ENCODE data around the gene TMPRSS11E.
"Not testable (repeated sequence)": the region's sequence is repeated elsewhere in the genome, so short reads cannot be mapped to it uniquely, and the experiment has no call there.

Gene TMPRSS11E

DNA sequence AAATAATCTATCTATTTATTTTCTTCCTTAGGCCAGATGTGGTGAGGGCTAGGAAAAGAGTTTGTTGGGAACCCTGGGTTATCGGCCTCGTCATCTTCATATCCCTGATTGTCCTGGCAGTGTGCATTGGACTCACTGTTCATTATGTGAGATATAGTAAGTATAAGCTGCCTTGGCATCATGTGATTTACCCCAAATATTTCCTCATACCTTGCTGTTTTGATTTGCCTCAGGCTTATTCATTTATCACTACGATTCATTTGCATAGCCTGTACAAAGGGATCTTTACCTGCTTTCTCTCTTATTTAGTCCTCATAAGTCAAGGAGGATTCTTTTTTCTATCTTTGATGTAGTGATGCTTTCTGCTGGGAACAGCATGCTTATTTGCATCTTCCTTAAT lies 14.5 kb downstream of the TMPRSS11E start:
- intact Hi-C loops (cut with DNase I), result no loop called here
- DNase-seq, result no peak

DNA sequence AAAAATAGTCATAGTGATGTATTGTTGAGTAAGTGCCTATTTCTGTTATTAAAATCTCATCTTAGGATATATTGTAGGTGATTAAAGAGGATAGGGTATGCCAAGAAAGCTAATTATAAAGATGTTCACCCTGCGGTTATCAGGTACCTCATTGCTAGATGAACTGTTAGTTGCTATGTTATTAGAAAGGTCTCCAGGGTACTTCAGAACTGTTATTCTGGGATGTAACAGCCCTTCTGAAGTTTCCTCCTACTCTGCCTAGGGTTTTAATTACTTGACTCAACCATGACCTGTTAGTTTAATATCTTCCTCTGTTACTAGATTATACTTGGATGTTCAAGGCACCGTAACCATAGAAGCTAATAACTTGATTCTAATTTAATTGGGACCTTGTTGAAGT lies 15.4 kb downstream of the TMPRSS11E start:
- intact Hi-C loops (cut with DNase I), result no loop called here
- DNase-seq, result no peak

DNA sequence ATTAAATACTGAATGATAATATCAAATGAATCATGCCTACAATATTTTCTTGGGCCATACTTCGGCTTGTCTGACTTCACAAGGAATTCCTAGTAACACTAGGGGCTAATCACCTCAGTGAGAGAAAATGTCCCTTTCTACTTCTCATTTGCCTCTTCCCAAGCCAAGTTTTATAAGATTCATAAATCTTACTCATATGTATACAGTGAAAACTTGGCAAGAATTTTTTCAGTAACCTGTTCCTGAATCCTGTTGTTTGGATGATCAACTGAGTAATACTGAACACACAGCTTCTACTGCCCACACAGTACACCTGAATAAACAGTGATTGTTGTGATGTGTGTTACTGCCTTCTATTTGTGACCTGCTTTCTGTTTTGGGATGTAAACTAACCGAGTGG lies 16.5 kb downstream of the TMPRSS11E start:
- DNase-seq, result no peak
- intact Hi-C loops (cut with DNase I), result no loop called here

DNA sequence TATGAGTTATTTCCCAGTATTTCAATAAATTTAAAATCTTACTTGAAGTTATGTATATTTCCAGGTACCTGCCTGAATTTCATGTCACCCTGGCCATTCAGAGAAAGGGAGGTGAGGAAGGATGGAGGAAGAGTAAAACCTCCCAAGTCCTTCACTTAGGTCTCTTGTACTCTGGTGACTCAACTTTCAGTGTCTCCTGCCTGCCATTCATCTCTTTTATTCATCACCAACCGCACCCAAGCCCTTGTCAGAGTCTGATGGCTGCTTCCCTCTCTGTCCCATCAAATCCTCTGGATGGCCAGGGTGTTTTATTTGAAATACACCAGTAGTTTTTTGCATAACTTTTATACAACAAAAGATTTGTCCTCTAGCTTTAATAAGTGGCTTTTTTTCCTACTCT lies 17.8 kb downstream of the TMPRSS11E start:
- DNase-seq, result no peak
- intact Hi-C loops (cut with DNase I), result no loop called here

DNA sequence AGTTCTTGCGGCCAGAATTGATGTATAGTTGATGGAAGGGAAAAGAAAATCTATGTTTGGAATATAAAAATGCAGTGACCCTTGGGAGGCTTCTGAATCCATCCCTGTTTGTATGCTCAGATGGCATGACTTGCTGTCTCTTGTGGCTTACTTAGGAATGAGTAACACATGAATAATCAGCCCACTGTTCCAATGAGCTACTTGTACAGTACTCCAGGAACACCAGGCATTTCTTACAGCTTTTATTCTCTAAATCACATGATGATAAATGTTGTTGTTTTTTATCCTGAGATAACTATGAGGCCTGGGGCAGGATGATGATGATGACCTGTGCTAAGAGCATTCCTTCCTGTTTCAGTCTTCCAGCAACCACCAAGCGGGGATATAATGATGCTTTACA lies 18.9 kb downstream of the TMPRSS11E start:
- intact Hi-C loops (cut with DNase I), result no loop called here
- DNase-seq, result no peak

DNA sequence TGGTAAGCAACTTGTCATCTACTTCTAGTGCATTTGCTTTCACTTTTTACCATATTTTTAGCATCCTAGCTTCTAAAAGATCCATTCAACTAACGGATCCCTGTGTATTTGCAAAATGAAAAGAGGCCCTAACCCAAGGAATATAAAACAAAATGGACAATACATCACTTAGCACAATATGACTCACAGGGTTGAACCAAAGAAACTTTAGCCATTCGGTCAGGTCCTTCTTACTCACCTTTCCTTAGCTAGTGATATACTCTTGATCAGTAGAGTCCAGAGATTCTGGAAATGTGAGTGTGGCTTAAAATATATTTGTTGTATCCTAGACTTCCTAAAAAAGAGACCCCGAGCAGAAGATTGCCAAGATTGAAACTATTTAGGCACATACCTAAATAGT lies 19.5 kb downstream of the TMPRSS11E start:
- intact Hi-C loops (cut with DNase I), result no loop called here
- no peak for DNase-seq

DNA sequence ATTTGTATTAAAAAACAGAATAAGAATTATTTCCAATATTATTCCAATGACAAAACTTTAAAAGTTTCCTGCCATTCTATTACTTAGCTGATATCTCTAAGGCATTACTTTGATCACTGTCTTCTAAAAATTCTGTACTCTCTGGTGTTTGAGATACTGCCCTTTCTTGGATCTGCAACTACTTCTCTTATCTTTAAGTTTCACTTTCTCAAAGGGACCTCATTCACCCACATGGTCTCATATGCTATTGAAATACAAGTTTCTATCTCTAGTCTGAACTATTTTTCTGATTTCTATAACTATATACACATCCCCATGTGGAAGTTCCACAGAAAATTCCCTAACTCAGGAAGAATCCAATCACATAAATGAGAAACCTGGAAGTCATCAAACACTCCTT lies 22.2 kb downstream of the TMPRSS11E start:
- intact Hi-C loops (cut with DNase I), result no loop called here
- DNase-seq, result no peak

DNA sequence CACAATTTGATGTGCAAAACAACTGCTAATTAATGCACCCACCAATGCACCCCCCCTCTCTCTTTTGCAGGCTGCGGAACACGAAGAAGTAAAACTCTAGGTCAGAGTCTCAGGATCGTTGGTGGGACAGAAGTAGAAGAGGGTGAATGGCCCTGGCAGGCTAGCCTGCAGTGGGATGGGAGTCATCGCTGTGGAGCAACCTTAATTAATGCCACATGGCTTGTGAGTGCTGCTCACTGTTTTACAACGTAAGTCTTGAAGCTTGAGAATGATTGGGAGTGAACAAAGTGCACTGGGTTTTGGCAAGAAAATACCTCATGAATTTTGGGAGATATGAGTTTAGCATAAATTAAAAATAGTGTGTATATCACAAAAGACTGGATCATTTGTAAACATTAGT lies 28.9 kb downstream of the TMPRSS11E start:
- DNase-seq, result no peak
- intact Hi-C loops (cut with DNase I), result no loop called here

DNA sequence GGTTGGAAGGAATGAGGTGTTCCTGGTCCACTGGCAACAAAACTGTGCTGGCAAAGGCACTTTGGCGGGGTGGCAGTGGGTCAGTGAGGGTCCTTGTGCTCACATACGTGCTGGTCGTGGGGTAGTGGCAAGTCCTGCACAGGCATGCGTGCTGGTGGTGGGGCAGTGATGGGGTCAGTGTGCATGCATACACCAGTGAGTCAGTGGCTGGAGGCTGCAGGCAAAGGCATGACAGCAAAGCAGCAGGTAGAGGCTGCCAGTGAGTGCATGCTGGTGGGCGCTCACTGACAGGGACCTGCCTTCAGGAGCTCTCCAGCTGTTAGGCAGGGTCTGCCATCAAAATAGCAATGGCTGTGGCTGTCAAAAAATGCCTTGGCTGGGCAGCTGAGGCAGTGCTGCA lies 42.1 kb downstream of the TMPRSS11E start:
- intact Hi-C loops (cut with DNase I), result no loop called here
- peak in 1 of 10 donors; percentile 80 for DNase-seq

DNA sequence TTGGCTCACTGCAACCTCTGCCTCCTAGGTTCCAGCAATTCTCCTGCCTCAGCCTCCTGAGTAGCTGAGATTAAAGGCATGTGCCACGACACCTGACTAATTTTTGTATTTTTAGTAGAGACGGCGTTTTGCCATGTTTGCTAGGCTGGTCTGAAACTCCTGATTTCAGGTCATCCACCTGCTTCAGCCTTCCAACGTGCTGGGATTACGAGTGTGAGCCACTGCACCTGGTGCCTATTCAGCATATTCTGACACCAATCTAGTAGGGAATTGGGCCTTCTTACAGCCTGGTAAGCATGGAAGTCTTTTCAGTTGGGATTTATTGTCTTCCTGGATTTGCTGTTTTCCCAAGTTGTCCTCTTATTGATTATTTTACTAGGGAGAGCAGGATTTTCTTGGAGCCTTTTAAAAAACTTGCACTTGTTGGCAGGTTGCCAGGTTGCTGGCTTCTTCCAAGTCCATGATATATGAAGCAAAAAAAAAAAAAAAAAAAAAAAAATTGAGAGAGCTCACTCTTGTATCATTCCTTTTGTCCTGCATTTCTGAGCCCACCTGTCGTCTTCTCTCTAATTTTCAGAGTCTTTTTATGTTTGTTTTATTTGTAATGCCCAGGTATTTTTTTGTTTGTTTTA lies 43.7 kb downstream of the TMPRSS11E start:
- intact Hi-C loops (cut with DNase I), result no loop called here
- DNase-seq, result peak in 1 of 10 donors; percentile 64

DNA sequence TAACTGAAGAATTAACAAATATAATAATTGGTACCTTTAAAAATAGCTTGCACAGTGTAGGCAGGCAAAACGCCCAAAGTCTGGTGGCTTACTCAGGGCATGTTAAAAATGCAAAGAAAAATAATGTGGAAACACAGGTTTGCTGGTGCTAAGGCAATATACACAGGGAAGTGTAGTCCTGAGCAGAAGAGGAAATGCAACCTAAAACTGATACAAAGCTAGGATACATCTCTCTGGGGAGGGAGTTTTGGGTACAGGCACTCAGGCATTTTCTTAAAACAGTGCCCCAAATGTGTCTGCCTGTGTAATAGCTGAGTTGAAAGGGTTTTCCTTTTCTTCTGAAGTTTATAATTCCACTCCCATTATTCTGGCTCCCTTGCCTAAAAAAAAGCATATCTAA lies 47.4 kb downstream of the TMPRSS11E start:
- intact Hi-C loops (cut with DNase I), result no loop called here
- DNase-seq, result no peak

DNA sequence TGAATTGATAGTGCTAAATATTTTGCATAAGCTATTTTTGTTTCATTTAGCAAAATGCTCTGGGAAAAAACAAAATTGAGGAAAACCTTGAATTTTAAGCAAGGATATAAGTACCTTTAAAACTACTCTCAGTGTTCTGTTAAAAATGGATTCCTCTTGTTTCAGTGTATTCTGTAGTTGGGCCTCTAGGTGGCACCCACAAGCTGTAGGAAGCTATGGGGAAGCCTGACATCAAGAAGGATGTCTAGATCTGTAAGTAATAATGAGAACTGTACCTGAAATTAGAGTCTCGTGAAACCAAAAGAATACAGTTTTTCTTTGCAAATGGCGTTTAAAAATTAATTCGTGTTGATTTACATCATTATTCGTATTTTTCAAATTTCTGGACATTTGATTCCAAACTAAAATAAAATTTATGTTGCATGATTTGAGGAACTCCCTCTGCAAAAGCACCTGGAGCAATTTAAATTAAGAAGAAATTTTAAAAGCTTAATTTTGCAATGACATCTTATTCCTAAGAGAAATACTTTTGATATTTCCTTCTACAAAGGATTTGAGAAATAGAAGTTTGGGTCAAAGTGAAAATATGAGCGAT lies 51.2 kb downstream of the TMPRSS11E start:
- peak in 7 of 10 donors; percentile 22 to 84 (median 54) for DNase-seq
- intact Hi-C loops (cut with DNase I), result loop anchor here (1.0 kb wide), 1 partner anchor 672 kb away; no protein-coding TSS in a partner anchor

DNA sequence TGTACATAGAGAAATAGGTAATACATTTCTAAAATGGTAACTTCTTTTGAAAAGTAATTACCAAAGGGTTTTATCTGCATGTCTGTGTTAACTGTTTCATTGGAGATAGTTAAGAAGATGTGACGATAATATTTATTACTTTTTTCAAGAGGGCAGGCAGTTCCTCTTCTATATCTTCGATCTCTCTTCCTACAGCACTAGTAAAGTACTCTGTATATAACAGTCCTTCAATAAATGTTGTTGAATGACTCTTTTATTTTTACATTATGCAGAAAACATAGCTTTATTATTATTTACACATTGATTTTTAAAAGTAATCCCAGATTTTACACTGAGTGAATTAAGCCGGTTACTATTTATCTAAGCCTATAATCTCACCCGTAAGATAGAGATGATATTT lies 51.8 kb downstream of the TMPRSS11E start:
- DNase-seq, result no peak
- intact Hi-C loops (cut with DNase I), result loop anchor here (1.0 kb wide), 1 partner anchor 671 kb away; no protein-coding TSS in a partner anchor

DNA sequence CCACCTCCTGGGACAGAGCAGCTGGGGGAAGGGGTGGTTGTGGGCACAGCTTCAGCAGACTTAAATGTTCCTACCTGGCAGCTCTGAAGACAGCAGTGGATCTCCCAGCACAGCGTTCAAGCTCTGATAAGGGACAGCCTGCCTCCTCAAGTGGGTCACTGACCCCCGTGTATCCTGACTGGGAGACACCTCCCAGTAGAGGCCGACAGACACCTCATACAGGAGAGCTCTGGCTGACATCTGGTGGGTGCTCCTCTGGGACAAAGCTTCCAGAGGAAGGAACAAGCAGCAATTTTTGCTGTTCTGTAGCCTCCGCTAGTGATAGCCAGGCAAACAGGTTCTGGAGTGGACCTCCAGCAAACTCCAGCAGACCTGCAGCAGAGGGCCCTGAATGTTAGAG lies 56.2 kb downstream of the TMPRSS11E start:
- DNase-seq, result peak in 2 of 10 donors; percentile 36 to 40
- intact Hi-C loops (cut with DNase I), result not testable (repeated sequence)

DNA sequence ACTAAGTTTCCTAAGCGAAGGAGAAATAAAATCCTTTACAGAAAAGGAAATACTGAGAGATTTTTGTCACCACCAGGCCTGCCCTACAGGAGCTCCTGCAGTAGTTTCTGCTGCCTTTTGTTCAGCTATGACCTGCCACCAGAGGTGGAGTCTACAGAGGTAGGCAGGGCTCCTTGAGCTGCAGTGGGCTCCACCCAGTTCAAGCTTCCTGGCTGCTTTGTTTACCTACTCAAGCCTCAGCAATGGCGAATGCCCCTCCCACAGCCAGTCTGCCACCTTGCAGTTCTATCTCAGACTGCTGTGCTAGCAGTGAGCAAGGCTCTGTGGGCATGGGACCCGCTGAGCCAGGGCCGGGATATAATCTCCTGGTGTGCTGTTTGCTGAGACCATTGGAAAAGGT lies 57.6 kb downstream of the TMPRSS11E start:
- intact Hi-C loops (cut with DNase I); DNase-seq: not testable (repeated sequence)

DNA sequence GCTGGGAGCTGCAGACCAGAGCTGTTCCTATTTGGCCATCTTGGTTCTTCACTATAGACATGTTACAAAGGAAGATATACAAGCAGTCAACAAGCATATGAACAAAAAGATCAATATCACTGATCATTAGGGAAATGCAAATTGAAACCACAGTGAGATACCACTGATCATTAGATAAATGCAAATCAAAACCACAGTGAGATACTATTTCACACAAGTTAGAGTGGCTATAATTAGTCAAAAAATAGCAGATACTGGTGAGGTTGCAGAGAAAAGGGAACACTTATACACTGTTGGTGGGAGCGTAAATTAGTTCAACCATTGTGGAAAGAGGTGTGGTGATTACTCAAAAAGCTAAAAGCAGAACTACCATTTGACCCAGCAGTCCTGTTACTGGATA lies 58.2 kb downstream of the TMPRSS11E start:
- DNase-seq; intact Hi-C loops (cut with DNase I): not testable (repeated sequence)

DNA sequence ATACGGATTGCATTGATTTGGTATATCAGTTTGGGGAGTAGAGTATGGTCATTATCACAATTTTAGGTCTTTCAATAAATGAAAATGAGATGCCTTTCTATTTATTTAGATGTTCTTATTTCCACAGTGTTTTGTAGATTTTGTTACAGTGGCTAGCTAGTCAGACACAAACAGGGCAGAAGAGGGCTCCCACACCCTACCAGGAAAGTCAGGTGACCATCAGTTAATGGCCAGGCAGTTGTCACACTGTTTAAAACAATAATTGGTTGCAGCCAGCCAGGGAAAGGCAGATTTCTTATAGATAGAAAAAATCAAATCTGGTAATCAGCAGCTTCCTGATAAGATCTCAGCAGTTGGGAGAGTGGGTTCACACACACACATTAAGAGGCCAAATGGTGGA lies 71.6 kb downstream of the TMPRSS11E start:
- DNase-seq, result no peak
- intact Hi-C loops (cut with DNase I), result no loop called here

DNA sequence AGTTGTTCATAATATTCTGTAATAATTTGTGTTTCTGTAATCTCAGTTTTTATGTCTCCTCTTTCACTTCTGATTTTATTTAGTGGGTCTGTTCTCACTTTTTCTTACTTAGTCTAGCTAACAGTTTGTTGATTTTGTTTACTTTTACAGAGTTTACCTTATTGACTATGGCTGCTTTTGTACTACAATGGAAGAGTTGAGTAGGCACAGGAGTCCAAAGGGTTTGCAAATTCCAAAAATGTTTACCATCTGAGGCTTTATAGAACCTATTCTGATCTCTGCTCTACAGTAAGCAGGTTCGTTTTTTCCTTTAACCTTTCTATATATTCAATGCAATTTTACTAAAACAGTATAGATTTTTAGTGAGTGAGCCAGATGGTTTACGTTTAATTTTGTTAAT lies 73.7 kb downstream of the TMPRSS11E start:
- DNase-seq, result no peak
- intact Hi-C loops (cut with DNase I), result no loop called here

DNA sequence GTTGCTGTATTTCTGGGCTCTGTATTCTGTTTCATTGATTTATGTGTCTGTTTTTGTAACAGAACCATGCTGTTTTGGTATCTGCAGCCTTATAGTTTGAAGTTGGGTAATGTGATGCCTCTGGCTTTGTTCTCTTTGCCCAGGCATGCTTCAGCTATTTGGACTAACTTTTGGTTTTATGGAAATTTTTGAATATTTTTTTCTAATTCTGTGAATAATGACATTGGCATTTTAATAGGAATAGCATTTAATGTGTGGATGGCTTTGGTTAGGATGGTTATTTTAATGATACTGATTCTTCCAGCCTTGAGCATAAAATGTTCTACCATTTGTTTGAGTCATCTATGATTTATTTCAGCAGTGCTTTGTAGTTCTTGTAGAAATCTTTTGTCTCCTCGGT lies 75.0 kb downstream of the TMPRSS11E start:
- intact Hi-C loops (cut with DNase I); DNase-seq: not testable (repeated sequence)

DNA sequence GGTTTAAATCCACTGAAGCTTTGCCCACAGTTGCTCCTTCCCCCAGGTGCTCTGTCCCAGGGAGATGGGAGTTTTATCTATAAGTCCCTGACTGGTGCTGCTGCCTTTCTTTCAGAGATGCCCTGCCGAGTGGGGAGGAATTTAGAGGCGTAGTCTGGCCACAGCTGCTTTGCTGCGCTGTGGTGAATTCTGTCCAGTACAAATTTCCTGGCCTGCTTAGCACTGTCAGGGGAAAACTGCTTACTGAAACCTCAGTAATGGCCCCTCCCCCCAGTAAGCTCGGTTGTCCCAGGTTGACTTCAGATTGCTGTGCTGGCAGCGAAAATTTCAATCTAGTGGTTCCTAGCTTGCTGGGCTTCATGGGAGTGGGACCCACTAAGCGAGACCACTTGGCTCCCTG lies 88.7 kb downstream of the TMPRSS11E start:
- intact Hi-C loops (cut with DNase I), result no loop called here
- peak in 1 of 10 donors; percentile 33 for DNase-seq

DNA sequence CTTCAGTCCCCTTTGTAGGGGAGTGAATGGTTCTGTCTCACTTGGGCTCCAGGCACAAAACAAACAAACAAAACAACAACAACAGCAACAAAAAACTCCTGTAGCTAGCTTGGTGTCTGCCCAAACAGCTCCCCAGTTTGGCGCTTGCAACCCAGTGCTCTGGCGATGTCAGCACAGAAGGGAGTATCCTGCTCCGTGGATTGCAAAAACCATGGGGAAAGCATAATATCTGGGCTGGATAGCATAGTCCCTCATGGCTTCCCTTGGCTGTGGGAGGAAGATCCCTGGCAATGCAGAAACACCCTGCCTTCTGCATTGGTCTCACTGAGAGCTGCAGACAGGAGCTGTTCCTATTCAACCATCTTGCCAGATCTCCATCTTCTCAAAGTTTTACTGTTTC lies 89.1 kb downstream of the TMPRSS11E start:
- intact Hi-C loops (cut with DNase I), result no loop called here

DNA sequence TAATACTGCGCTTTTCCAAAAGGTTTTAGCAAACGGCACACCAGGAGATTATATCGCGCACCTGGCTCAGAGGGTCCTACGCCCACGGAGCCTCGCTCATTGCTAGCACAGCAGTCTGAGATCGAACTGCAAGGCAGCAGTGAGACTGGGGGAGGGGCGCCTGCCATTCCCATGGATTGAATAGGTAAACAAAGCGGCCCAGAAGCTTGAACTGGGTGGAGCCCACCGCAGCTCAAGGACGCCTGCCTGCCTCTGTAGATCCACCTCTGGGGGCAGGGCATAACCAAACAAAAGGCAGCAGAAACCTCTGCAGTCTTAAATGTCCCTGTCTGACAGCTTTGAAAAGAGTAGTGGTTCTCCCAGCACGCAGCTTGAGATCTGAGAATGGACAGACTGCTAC lies 95.5 kb downstream of the TMPRSS11E start:
- DNase-seq, result peak in 1 of 10 donors; percentile 50
- intact Hi-C loops (cut with DNase I), result not testable (repeated sequence)

More for the DNA sequence above, 89.1 kb downstream of the TMPRSS11E start:
- DNase-seq, result no peak

Measured in posterior cingulate gyrus (tissue), 11 donors.